SK-N-SH treated with all-trans-retinoic acid at 6 μM for 48 hours (cell line): ENCODE measurements around the gene PHLDB3.

ENCODE experiments used
- ATAC-seq: fragments of 200-7000 bp; cut with Tn5 transposase; 3 replicates; pipeline ENCODE4 v1.9.1; 2020; ENCODE audit warnings: mild to moderate bottlenecking, moderate library complexity
- ARNTL ChIP-seq: fragments of 450-650 bp; formaldehyde crosslinking; IDR thresholded peaks from 2 replicates; pipeline ENCODE4 v1.5.0; 2020; ENCODE audit warnings: low read depth, mild to moderate bottlenecking, moderate library complexity, borderline replicate concordance
- BACH2 ChIP-seq: fragments of 250-450 bp; sonication (Bioruptor Pico); IDR thresholded peaks from 2 replicates; pipeline ENCODE4 v1.9.0; 2021; ENCODE audit warnings: mild to moderate bottlenecking, borderline replicate concordance
- CSDC2 ChIP-seq: fragments of 250-450 bp; sonication (Bioruptor Pico); IDR thresholded peaks from 2 replicates; pipeline ENCODE4 v1.5.0; 2020; ENCODE audit warnings: mild to moderate bottlenecking, moderate library complexity
- ESRRG ChIP-seq: fragments of 250-450 bp; sonication (Bioruptor Pico); IDR thresholded peaks from 2 replicates; pipeline ENCODE4 v1.6.1; 2021; ENCODE audit warnings: mild to moderate bottlenecking
- GLIS3 ChIP-seq: fragments of 250-450 bp; sonication (Bioruptor Pico); IDR thresholded peaks from 2 replicates; pipeline ENCODE4 v1.5.0; 2020; ENCODE audit warnings: mild to moderate bottlenecking, moderate library complexity
- ISL1 ChIP-seq: fragments of 250-450 bp; sonication (Bioruptor Pico); IDR thresholded peaks from 2 replicates; pipeline ENCODE4 v2.1.2; 2022; ENCODE audit warnings: mild to moderate bottlenecking, moderate library complexity
- OSR1 ChIP-seq: fragments of 250-450 bp; sonication (Bioruptor Pico); IDR thresholded peaks from 2 replicates; pipeline ENCODE4 v1.8.0; 2022; ENCODE audit warnings: moderate library complexity, mild to moderate bottlenecking, inconsistent platforms
- PPARA ChIP-seq: fragments of 250-450 bp; sonication (Bioruptor Pico); IDR thresholded peaks from 2 replicates; pipeline ENCODE4 v1.5.0; 2020; ENCODE audit warnings: mild to moderate bottlenecking, borderline replicate concordance
- RARB ChIP-seq: fragments of 250-450 bp; sonication (Bioruptor Pico); IDR thresholded peaks from 2 replicates; pipeline ENCODE4 v1.8.0; 2021; ENCODE audit warnings: mild to moderate bottlenecking, moderate library complexity
- SNAI2 ChIP-seq: fragments of 250-450 bp; sonication (Bioruptor Pico); IDR thresholded peaks from 2 replicates; pipeline ENCODE4 v1.5.0; 2020; ENCODE audit warnings: mild to moderate bottlenecking, moderate library complexity
- TCF4 ChIP-seq: fragments of 250-450 bp; sonication (Bioruptor Pico); IDR thresholded peaks from 2 replicates; pipeline ENCODE4 v1.8.0; 2021; ENCODE audit warnings: mild to moderate bottlenecking, moderate library complexity, borderline replicate concordance
- TOX ChIP-seq: fragments of 250-450 bp; sonication (Bioruptor Pico); IDR thresholded peaks from 2 replicates; pipeline ENCODE4 v1.8.0; 2021; ENCODE audit warnings: mild to moderate bottlenecking, moderate library complexity, borderline replicate concordance
- ZC3H10 ChIP-seq: fragments of 250-450 bp; sonication (Bioruptor Pico); IDR thresholded peaks from 2 replicates; pipeline ENCODE4 v1.5.1; 2021; ENCODE audit warnings: mild to moderate bottlenecking, moderate library complexity
- ZFP3 ChIP-seq: fragments of 250-450 bp; sonication (Bioruptor Pico); IDR thresholded peaks from 2 replicates; pipeline ENCODE4 v1.5.0; 2020; ENCODE audit warnings: mild to moderate bottlenecking, moderate library complexity
- ZFP30 ChIP-seq: fragments of 450-650 bp; formaldehyde crosslinking; IDR thresholded peaks from 2 replicates; pipeline ENCODE4 v1.5.0; 2022; ENCODE audit warnings: mild to moderate bottlenecking, moderate library complexity
- ZNF565 ChIP-seq: fragments of 450-650 bp; formaldehyde crosslinking; conservative IDR thresholded peaks from 2 replicates; pipeline ENCODE4 v1.5.0; 2020; ENCODE audit warnings: low read depth, mild to moderate bottlenecking, moderate library complexity
- ZNF70 ChIP-seq: fragments of 450-650 bp; formaldehyde crosslinking; IDR thresholded peaks from 2 replicates; pipeline ENCODE4 v1.5.0; 2020; ENCODE audit warnings: mild to moderate bottlenecking, moderate library complexity
- ZNF8 ChIP-seq: fragments of 450-650 bp; formaldehyde crosslinking; IDR thresholded peaks from 2 replicates; pipeline ENCODE4 v1.5.0; 2020; ENCODE audit warnings: mild to moderate bottlenecking, moderate library complexity
- TF ChIP-seq, protein P1 (sequence below): fragments of 250-450 bp; sonication (Bioruptor Pico); IDR thresholded peaks from 2 replicates; pipeline ENCODE4 v1.5.0; 2020; ENCODE audit warnings: mild to moderate bottlenecking, moderate library complexity
- TF ChIP-seq, protein P2 (sequence below): fragments of 250-450 bp; sonication (Bioruptor Pico); IDR thresholded peaks from 2 replicates; pipeline ENCODE4 v1.5.1; 2020; ENCODE audit warnings: low read depth, mild to moderate bottlenecking, moderate library complexity
- TF ChIP-seq, protein P3 (sequence below): fragments of 250-450 bp; sonication (Bioruptor Pico); IDR thresholded peaks from 2 replicates; pipeline ENCODE4 v1.8.0; 2021; ENCODE audit warnings: low read depth, mild to moderate bottlenecking, moderate library complexity, borderline replicate concordance
- TF ChIP-seq, protein P4 (sequence below): fragments of 250-450 bp; sonication (Bioruptor Pico); IDR thresholded peaks from 2 replicates; pipeline ENCODE4 v1.5.1; 2021; ENCODE audit warnings: mild to moderate bottlenecking, moderate library complexity
- TF ChIP-seq, protein P5 (sequence below): fragments of 250-450 bp; sonication (Bioruptor Pico); IDR thresholded peaks from 2 replicates; pipeline ENCODE4 v1.8.0; 2020; ENCODE audit warnings: mild to moderate bottlenecking, moderate library complexity, borderline replicate concordance

PHLDB3 gene

DNA sequence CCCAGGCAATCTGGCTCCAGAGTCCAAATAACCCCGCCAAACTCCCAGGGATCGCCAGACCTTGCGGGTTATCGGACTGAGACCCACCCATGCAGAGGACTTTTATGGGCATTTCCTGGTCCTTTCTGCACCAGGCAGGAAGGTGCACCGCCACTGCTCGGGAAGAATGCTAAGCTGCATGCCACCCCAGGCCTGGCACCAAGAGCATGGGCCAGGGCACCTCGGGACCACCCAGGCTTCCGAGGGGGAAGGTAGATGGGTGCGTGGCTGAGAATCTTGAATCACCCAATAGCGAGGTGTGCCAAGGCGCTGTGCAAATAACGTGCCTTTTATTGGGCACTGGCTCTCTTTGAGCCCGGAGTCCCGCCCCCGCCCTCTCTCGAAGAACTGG is 28.0 kb upstream of the PHLDB3 start:
- ATAC-seq: peak; percentile 16
- TF ChIP-seq GLIS3: no peak
- no peak for TF ChIP-seq ZNF565 (CRISPR knock-in tag)
- no peak for TF ChIP-seq ISL1 (CRISPR knock-in tag)
- TF ChIP-seq TCF4 (CRISPR knock-in tag): no peak
- TF ChIP-seq PPARA (CRISPR knock-in tag): no peak
- TF ChIP-seq, protein P1, sequence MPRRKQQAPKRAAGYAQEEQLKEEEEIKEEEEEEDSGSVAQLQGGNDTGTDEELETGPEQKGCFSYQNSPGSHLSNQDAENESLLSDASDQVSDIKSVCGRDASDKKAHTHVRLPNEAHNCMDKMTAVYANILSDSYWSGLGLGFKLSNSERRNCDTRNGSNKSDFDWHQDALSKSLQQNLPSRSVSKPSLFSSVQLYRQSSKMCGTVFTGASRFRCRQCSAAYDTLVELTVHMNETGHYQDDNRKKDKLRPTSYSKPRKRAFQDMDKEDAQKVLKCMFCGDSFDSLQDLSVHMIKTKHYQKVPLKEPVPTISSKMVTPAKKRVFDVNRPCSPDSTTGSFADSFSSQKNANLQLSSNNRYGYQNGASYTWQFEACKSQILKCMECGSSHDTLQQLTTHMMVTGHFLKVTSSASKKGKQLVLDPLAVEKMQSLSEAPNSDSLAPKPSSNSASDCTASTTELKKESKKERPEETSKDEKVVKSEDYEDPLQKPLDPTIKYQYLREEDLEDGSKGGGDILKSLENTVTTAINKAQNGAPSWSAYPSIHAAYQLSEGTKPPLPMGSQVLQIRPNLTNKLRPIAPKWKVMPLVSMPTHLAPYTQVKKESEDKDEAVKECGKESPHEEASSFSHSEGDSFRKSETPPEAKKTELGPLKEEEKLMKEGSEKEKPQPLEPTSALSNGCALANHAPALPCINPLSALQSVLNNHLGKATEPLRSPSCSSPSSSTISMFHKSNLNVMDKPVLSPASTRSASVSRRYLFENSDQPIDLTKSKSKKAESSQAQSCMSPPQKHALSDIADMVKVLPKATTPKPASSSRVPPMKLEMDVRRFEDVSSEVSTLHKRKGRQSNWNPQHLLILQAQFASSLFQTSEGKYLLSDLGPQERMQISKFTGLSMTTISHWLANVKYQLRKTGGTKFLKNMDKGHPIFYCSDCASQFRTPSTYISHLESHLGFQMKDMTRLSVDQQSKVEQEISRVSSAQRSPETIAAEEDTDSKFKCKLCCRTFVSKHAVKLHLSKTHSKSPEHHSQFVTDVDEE: no peak
- TF ChIP-seq ZFP30: no peak
- no peak for TF ChIP-seq ZNF70 (CRISPR knock-in tag)
- TF ChIP-seq BACH2 (CRISPR knock-in tag): no peak
- TF ChIP-seq ESRRG: no peak
- TF ChIP-seq CSDC2 (CRISPR knock-in tag): no peak
- TF ChIP-seq, protein P2, sequence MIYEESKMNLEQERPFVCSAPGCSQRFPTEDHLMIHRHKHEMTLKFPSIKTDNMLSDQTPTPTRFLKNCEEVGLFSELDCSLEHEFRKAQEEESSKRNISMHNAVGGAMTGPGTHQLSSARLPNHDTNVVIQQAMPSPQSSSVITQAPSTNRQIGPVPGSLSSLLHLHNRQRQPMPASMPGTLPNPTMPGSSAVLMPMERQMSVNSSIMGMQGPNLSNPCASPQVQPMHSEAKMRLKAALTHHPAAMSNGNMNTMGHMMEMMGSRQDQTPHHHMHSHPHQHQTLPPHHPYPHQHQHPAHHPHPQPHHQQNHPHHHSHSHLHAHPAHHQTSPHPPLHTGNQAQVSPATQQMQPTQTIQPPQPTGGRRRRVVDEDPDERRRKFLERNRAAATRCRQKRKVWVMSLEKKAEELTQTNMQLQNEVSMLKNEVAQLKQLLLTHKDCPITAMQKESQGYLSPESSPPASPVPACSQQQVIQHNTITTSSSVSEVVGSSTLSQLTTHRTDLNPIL (CRISPR knock-in tag): no peak

DNA sequence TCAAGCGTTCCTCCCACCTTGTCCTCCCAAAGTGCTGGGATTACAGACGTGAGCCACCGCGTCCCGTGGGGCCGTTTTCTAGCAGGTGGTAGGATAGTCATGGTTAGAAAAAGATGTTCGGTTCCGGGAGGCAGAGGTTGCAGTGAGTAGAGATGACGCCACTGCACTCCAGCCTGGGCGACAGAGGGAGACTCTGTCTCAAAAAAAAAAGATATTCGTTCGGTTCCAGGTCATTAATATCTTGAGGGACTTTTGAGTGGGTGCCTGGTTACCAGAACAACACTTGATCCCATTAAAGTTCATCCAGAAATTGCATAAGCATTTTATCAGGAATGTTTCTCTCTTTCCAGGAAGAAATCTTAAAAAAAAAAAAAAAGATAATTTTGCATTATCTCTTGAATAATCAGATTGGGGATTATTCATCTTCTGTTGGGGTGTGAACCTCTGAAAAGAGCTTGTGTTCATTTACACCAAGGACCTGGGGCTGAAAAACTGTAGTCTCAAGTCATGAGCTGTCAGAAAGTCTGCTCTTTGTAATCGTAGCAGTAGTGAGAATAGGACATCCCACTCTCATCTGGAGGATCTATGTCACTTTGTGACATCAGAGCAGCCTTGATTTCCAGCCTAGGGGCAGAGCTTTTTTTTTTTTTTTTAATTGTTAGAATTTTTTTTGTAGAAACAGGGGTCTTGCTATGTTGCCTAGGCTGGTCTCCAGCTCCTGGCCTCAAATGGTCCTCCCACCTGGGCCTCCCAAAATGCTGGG is 23.5 kb upstream of the PHLDB3 start:
- no peak for TF ChIP-seq OSR1 (CRISPR knock-in tag)
- no peak for TF ChIP-seq BACH2 (CRISPR knock-in tag)
- TF ChIP-seq, protein P3, sequence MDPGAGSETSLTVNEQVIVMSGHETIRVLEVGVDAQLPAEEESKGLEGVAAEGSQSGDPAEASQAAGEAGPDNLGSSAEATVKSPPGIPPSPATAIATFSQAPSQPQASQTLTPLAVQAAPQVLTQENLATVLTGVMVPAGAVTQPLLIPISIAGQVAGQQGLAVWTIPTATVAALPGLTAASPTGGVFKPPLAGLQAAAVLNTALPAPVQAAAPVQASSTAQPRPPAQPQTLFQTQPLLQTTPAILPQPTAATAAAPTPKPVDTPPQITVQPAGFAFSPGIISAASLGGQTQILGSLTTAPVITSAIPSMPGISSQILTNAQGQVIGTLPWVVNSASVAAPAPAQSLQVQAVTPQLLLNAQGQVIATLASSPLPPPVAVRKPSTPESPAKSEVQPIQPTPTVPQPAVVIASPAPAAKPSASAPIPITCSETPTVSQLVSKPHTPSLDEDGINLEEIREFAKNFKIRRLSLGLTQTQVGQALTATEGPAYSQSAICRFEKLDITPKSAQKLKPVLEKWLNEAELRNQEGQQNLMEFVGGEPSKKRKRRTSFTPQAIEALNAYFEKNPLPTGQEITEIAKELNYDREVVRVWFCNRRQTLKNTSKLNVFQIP (CRISPR knock-in tag): no peak
- TF ChIP-seq, protein P4, sequence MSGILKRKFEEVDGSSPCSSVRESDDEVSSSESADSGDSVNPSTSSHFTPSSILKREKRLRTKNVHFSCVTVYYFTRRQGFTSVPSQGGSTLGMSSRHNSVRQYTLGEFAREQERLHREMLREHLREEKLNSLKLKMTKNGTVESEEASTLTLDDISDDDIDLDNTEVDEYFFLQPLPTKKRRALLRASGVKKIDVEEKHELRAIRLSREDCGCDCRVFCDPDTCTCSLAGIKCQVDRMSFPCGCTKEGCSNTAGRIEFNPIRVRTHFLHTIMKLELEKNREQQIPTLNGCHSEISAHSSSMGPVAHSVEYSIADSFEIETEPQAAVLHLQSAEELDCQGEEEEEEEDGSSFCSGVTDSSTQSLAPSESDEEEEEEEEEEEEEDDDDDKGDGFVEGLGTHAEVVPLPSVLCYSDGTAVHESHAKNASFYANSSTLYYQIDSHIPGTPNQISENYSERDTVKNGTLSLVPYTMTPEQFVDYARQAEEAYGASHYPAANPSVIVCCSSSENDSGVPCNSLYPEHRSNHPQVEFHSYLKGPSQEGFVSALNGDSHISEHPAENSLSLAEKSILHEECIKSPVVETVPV (CRISPR knock-in tag): no peak
- TF ChIP-seq ZNF8 (CRISPR knock-in tag): no peak
- TF ChIP-seq, protein P2 (CRISPR knock-in tag): no peak
- TF ChIP-seq RARB: no peak
- TF ChIP-seq ZFP30: no peak
- no peak for TF ChIP-seq ARNTL (CRISPR knock-in tag)
- no peak for TF ChIP-seq ZC3H10 (CRISPR knock-in tag)
- TF ChIP-seq ISL1 (CRISPR knock-in tag): no peak
- TF ChIP-seq SNAI2: no peak
- no peak for TF ChIP-seq TCF4 (CRISPR knock-in tag)
- no peak for TF ChIP-seq TOX (CRISPR knock-in tag)
- TF ChIP-seq GLIS3: no peak
- no peak for TF ChIP-seq ZFP3 (CRISPR knock-in tag)
- TF ChIP-seq, protein P1: no peak
- no peak for TF ChIP-seq ESRRG
- TF ChIP-seq, protein P5, sequence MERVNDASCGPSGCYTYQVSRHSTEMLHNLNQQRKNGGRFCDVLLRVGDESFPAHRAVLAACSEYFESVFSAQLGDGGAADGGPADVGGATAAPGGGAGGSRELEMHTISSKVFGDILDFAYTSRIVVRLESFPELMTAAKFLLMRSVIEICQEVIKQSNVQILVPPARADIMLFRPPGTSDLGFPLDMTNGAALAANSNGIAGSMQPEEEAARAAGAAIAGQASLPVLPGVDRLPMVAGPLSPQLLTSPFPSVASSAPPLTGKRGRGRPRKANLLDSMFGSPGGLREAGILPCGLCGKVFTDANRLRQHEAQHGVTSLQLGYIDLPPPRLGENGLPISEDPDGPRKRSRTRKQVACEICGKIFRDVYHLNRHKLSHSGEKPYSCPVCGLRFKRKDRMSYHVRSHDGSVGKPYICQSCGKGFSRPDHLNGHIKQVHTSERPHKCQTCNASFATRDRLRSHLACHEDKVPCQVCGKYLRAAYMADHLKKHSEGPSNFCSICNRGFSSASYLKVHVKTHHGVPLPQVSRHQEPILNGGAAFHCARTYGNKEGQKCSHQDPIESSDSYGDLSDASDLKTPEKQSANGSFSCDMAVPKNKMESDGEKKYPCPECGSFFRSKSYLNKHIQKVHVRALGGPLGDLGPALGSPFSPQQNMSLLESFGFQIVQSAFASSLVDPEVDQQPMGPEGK: no peak
- TF ChIP-seq CSDC2 (CRISPR knock-in tag): no peak
- TF ChIP-seq, all 23 proteins: peak for 0
- no peak for ATAC-seq
